PFSK-1 (cell line): Measurements from ENCODE around the gene CDA.

Experiments
- FOXP2 ChIP-seq: optimal IDR thresholded peaks from 2 replicates; pipeline ENCODE3; 2011; ENCODE audit warnings: borderline replicate concordance, control low read depth, inconsistent platforms; ENCODE audit not compliant: insufficient read depth; ENCODE audit errors: extremely low read length, extremely low read depth
- POLR2AphosphoS5 ChIP-seq: IDR thresholded peaks from 2 replicates; pipeline ENCODE4 v1.6.1; 2012; ENCODE audit warnings: low read depth, mild to moderate bottlenecking, control low read depth, low read length, moderate library complexity
- REST ChIP-seq, 2 experiments: IDR thresholded peaks; 2 replicates each; pipeline versions ENCODE4 v1.6.1 to v1.8.0; 2011 to 2012; ENCODE audit warnings: low read depth in 2 of 2, low read length in 2 of 2, control low read depth in 1 of 2, inconsistent platforms in 1 of 2, mild to moderate bottlenecking in 1 of 2, moderate library complexity in 1 of 2; ENCODE audit not compliant: insufficient read depth in 1 of 2
- SIN3A ChIP-seq: IDR thresholded peaks from 2 replicates; pipeline ENCODE4 v1.6.1; 2012; ENCODE audit warnings: mild to moderate bottlenecking, low read length, moderate library complexity, borderline replicate concordance; ENCODE audit not compliant: insufficient read depth
- TAF1 ChIP-seq: IDR thresholded peaks from 2 replicates; pipeline ENCODE4 v1.6.1; 2012; ENCODE audit warnings: low read length, control low read depth, borderline replicate concordance; ENCODE audit not compliant: insufficient read depth

Gene CDA

DNA sequence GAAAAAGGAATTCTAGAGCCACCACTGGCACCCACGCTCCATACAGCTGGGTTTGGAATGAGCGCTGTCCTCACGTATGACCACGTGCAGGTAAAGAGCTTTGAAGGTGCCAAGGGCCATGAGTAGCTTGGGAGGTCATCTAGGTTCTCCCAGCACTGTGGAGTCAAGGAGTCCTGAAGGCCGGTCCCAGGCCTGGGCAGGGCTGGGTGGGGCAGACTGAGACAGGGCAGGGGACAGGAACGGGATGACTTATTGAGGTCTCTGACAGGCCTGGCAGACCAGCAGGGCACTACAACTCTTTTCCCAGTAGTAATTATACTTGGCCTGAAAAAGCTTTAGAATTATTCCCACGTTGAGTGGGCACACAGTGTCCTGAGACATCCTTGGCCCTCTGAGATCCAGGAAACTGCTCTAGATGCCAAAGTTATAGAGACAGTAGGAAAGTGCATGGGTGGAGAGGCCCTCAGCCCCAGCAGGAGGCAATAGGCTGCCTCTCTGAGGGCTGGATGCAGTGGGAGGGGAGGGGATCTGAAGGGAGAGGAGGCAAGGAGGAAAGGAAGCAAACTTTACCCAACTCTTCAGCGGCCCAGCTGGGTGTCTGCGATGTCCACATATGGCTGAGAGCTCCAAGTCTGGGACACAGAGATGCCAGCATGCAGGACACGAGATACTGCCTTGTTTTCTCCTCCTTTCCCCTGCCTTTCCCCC lies 1.8 kb upstream of the CDA start:
- TF ChIP-seq SIN3A (no peak), POLR2AphosphoS5 (no peak), FOXP2 (no peak), REST (IDR thresholded peaks at IDR 0.05; ENCODE audit: insufficient read depth in 1 of 2, low read depth in 2 of 2, low read length in 2 of 2) (no peak), TAF1 (no peak)

GRCh38 chr1:20587661-20588053 lies 1.2 kb upstream of the CDA start:
- TF ChIP-seq SIN3A (no peak), TAF1 (no peak), FOXP2 (no peak), POLR2AphosphoS5 (no peak), REST (IDR thresholded peaks at IDR 0.05; ENCODE audit: insufficient read depth in 1 of 2, low read depth in 2 of 2, low read length in 2 of 2) (no peak)

GRCh38 chr1:20589331-20590278 lies 708 bp downstream of the CDA start:
- no peak for TF ChIP-seq REST (IDR thresholded peaks at IDR 0.05; ENCODE audit: insufficient read depth in 1 of 2, low read depth in 2 of 2, low read length in 2 of 2)
- TF ChIP-seq SIN3A = no peak
- TF ChIP-seq TAF1 = no peak
- no peak for TF ChIP-seq POLR2AphosphoS5
- TF ChIP-seq FOXP2 = no peak

- no peak for TF ChIP-seq SIN3A
These were observed 1.4 kb downstream of the CDA start for GRCh38 chr1:20590306-20590777.

DNA sequence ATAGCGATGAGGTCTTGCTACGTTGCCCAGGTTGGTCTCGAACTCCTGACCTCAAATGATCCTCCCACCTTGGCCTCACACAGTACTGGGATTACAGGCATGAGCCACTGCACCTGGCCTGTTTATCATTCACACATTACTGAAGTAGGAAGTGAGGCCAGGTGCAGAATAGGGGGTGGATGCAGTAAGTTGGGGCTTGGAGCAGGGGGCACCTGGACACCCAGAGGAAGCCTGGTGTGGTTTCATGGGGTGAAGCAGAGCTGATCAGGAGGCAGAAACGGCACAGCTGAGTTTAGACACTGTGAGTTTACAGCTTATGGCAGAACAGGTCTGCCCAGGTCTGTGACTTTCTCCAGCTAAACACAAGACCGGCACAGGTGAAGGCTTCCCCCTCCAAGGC lies 4.9 kb downstream of the CDA start:
- TF ChIP-seq FOXP2 = no peak
- no peak for TF ChIP-seq SIN3A
- TF ChIP-seq REST (IDR thresholded peaks at IDR 0.05; ENCODE audit: insufficient read depth in 1 of 2, low read depth in 2 of 2, low read length in 2 of 2) = no peak
